HepG2 (cell line): ENCODE data around the gene LZTR1. TPM values are rescaled to one million over a fixed set of nuclear protein-coding genes. Genes with fewer than 3 reads are reported as not detected.
A peak's percentile ranks its signal among the peaks of the same experiment; 100 is the strongest.

Source experiments
- ATAC-seq: fragments of 200-7000 bp; cut with Tn5 transposase; 3 replicates; pipeline ENCODE4 v1.9.1; 2020; ENCODE audit warnings: mild to moderate bottlenecking, moderate library complexity
- BruUV-seq: library from RNA; stranded (reverse); fragments of 400-500 nt; replicated peaks from 2 replicates; lab custom pipeline; 2021; lab: Mats Ljungman, UMichigan
- CTCF ChIA-PET: fragments of 300-600 bp; formaldehyde crosslinking; extraction: SDS; loops from one replicate; lab custom pipeline; 2021; ENCODE audit warnings: low total read pairs, inconsistent platforms, low intra/inter-chr PET ratio; lab: Yijun Ruan, JAX
- POLR2A ChIA-PET: fragments of 350-600 bp; sonication (Branson Sonifier 250); formaldehyde crosslinking; loops from one replicate; lab custom pipeline; 2020; ENCODE audit warnings: antibody characterized with exemption, inconsistent platforms; lab: Yijun Ruan, JAX
- DNase-seq: peaks from one replicate; pipeline ENCODE4 v3.0.0-alpha.2; 2015; ENCODE audit warnings: low spot score
- FAIRE-seq: peaks from 3 replicates; lab custom pipeline; 2011; peaks lifted over from hg19 to GRCh38; lab: Jason Lieb, UNC
- H2AFZ ChIP-seq: one replicate; pipeline ENCODE4 v1.6.1; 2011; ENCODE audit warnings: low read length, inconsistent platforms
- H3K27ac ChIP-seq: fragments of 300-600 bp; 3 replicates; pipeline ENCODE4 v1.8.0; 2011; ENCODE audit warnings: mixed run types, mild to moderate bottlenecking, mixed read lengths, low read length, inconsistent platforms; ENCODE audit not compliant: insufficient read depth; ENCODE audit errors: extremely low read length
- H3K27me3 ChIP-seq, 2 experiments: fragments of 200-600 bp in 1 of 2; 2 replicates in 1 of 2; 3 replicates in 1 of 2; pipeline versions ENCODE4 v1.6.0 to v1.8.0; 2011; ENCODE audit warnings: low read length in 2 of 2, mild to moderate bottlenecking in 2 of 2, moderate library complexity in 2 of 2, inconsistent platforms in 1 of 2; ENCODE audit not compliant: insufficient read depth in 2 of 2, control insufficient read depth in 1 of 2
- H3K36me3 ChIP-seq, 2 experiments: fragments of 200-600 bp in 1 of 2; replicated peaks in 1 of 2; 2 replicates in 1 of 2; 3 replicates in 1 of 2; pipeline versions ENCODE4 v1.5.1 to v1.8.0; 2011; ENCODE audit warnings: low read length in 2 of 2, inconsistent platforms in 1 of 2; ENCODE audit not compliant: insufficient read depth in 2 of 2, control insufficient read depth in 1 of 2
- H3K4me1 ChIP-seq: 2 replicates; pipeline ENCODE4 v1.5.1; 2012; ENCODE audit warnings: low read length, inconsistent platforms; ENCODE audit not compliant: insufficient read depth
- H3K4me2 ChIP-seq: 2 replicates; pipeline ENCODE4 v1.6.0; 2011; ENCODE audit warnings: low read depth, low read length, inconsistent platforms
- H3K4me3 ChIP-seq, 3 experiments: fragments of 200-600 bp in 1 of 3; sonication (generic), shearing (Covaris generic) in 1 of 3; replicated peaks in 1 of 3; 2 replicates each; pipeline ENCODE4 v1.5.1; 2011 to 2016; ENCODE audit warnings: low read length in 3 of 3, inconsistent platforms in 2 of 3, low read depth in 2 of 3, mild to moderate bottlenecking in 2 of 3, control low read depth in 1 of 3, mixed read lengths in 1 of 3; ENCODE audit not compliant: insufficient read depth in 1 of 3
- H3K79me2 ChIP-seq: one replicate; pipeline ENCODE4 v1.6.1; 2011; ENCODE audit warnings: low read length, inconsistent platforms; ENCODE audit not compliant: insufficient read depth
- H3K9ac ChIP-seq: 2 replicates; pipeline ENCODE4 v1.6.0; 2011; ENCODE audit warnings: mild to moderate bottlenecking, low read depth, low read length, inconsistent platforms; ENCODE audit not compliant: insufficient read depth
- H3K9me3 ChIP-seq: 2 replicates; pipeline ENCODE4 v1.5.1; 2012; ENCODE audit warnings: mild to moderate bottlenecking, low read length
- H4K20me1 ChIP-seq: 2 replicates; pipeline ENCODE4 v1.6.0; 2011; ENCODE audit warnings: inconsistent platforms, mild to moderate bottlenecking, low read length, moderate library complexity; ENCODE audit not compliant: insufficient read depth
- NFIB ChIP-seq: sonication (generic); formaldehyde crosslinking; IDR thresholded peaks from 2 replicates; pipeline ENCODE4 v1.9.0; 2021; ENCODE audit warnings: missing genetic modification reagents, mild to moderate bottlenecking, borderline replicate concordance
- RAD51 ChIP-seq: fragments of 450-650 bp; IDR thresholded peaks from 2 replicates; pipeline ENCODE4 v1.6.1; 2016; ENCODE audit warnings: borderline replicate concordance
- SP4 ChIP-seq: sonication (generic); formaldehyde crosslinking; IDR thresholded peaks from 2 replicates; pipeline ENCODE4 v1.8.1; 2023; ENCODE audit warnings: mild to moderate bottlenecking, missing genetic modification reagents
- ZNF589 ChIP-seq: sonication (generic); formaldehyde crosslinking; conservative IDR thresholded peaks from 2 replicates; pipeline ENCODE4 v1.8.0; 2022; ENCODE audit warnings: mild to moderate bottlenecking, moderate library complexity, missing genetic modification reagents
- WGBS: methylation state at CpG from one replicate; pipeline ENCODE4 v1.1.6; 2017; ENCODE audit warnings: low lambda C conversion rate; 5-methylcytosine and 5-hydroxymethylcytosine counted together
- in situ Hi-C: cut with HindIII; loops from 2 replicates; pipeline ENCODE4 v1.10.0; 2017; ENCODE audit warnings: low pct_unique_long_range_greater_than_20kb; ENCODE audit not compliant: extremely low pct_ligation_motif_present
- intact Hi-C: fragments of 100-400 bp; cut with micrococcal nuclease; formaldehyde crosslinking; loops from one replicate; pipeline ENCODE4 v1.10.0; 2022; ENCODE audit not compliant: unreplicated experiment
- polyA plus RNA-seq, 8 experiments: library from polyadenylated mRNA; depleted of rRNA in 3 of 8; stranded (reverse) in 7 of 8; unstranded in 1 of 8; fragments of >200 nt; fragmentation: Illumina TruSeq in 4 of 8; extraction: Trizol in 4 of 8; gene quantifications; 2 replicates each; pipeline versions ENCODE4 v1.2.1 to v1.2.3, GENCODE V29; 2011 to 2016; ENCODE audit warnings: low read depth in 4 of 8, missing spikeins in 1 of 8, mixed read lengths in 1 of 8; ENCODE audit not compliant: insufficient read depth in 1 of 8
- total RNA-seq, 5 experiments: library from RNA; depleted of rRNA; stranded (reverse); fragments of >200 nt; fragmentation: Illumina TruSeq; extraction: Trizol; gene quantifications; 2 replicates each; pipeline ENCODE4 v1.2.3, GENCODE V29; 2016; ENCODE audit warnings: low read depth in 1 of 5
- TF ChIP-seq, protein P1 (sequence below): sonication (generic); formaldehyde crosslinking; IDR thresholded peaks from 2 replicates; pipeline ENCODE4 v1.5.0; 2020; ENCODE audit warnings: mild to moderate bottlenecking, missing genetic modification reagents
- TF ChIP-seq, protein P2 (sequence below): sonication (generic); formaldehyde crosslinking; IDR thresholded peaks from 2 replicates; pipeline ENCODE4 v1.4.0; 2020; ENCODE audit warnings: missing genetic modification reagents
- TF ChIP-seq, protein P3 (sequence below): sonication (generic); formaldehyde crosslinking; IDR thresholded peaks from 2 replicates; pipeline ENCODE4 v1.5.1; 2020; ENCODE audit warnings: mild to moderate bottlenecking, missing genetic modification reagents, moderate library complexity

Gene LZTR1
- total and polyA plus RNA-seq, 2 of the 13 experiments (the other 11 are each of a cell fraction or from before 2014, with no cell fraction given): 21.8 to 22.4 TPM

DNA sequence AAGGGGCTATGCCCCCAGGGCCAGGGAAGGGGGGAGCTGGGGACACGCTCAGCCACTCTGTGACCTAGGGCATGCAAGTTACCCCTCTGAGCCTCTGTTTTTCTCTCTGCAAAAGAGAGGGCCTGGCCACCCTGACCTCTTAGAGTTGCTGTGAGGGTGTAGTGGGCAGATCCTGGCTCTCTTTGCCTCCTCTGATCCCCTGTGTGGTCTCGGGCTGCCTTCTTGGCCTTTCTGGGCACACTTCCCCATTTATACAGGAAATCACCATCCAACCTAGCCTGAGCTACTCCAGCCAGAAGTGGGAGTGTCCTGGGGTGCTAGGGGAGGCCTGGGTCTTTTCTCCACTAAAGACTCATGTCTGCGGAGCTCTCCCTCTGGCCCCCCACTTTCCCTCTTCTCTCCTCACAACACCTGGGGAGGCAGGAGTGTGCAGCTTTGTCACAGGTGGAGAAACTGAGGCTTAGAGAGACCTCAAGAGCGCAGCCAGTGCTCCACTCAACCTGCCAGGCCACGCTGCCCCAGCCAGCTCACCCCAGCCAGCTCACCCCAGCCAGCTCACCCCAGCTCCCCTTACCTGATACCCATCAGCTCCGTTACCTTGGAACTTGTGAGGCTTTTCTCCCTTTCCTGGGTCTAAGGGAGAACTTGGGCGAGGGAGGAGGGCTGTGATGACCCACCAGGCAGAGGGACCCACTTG is 13.7 kb upstream of the LZTR1 start:
- Histone ChIP-seq H3K4me2 (no peak overlapping the region), H3K36me3 (no peaks in the 10 kb centered on the region), H3K27me3 (no peaks in the 10 kb centered on the region), H3K4me3 (no peak overlapping the region), H3K79me2 (no peaks in the 10 kb centered on the region), H3K4me1 (peaks cover 42% of the 10 kb centered on the region), H3K9ac (no peak overlapping the region), H3K9me3 (no peaks in the 10 kb centered on the region), H4K20me1 (no peaks in the 10 kb centered on the region), H2AFZ (no peak overlapping the region), H3K27ac (no peak overlapping the region)
- CTCF ChIA-PET: no interaction called here
- TF ChIP-seq NFIB (CRISPR knock-in tag) (no peak), ZNF589 (CRISPR knock-in tag) (no peak), SP4 (CRISPR knock-in tag) (no peak)
- no peak for FAIRE-seq
- intact Hi-C loops: no loop called here
- 98% methylated on average over 5 of the region's 7 CpGs for WGBS
- ATAC-seq: no peak
- DNase-seq: no peak
- in situ Hi-C loops: no loop called here
- POLR2A ChIA-PET: interaction anchor here (0.8 to 2.8 kb wide), 3 partner anchors 11 to 14 kb away, joined by 3 to 14 read pairs (median 3); partner anchors contain the start of gene LZTR1
- no TSS peak for BruUV-seq

DNA sequence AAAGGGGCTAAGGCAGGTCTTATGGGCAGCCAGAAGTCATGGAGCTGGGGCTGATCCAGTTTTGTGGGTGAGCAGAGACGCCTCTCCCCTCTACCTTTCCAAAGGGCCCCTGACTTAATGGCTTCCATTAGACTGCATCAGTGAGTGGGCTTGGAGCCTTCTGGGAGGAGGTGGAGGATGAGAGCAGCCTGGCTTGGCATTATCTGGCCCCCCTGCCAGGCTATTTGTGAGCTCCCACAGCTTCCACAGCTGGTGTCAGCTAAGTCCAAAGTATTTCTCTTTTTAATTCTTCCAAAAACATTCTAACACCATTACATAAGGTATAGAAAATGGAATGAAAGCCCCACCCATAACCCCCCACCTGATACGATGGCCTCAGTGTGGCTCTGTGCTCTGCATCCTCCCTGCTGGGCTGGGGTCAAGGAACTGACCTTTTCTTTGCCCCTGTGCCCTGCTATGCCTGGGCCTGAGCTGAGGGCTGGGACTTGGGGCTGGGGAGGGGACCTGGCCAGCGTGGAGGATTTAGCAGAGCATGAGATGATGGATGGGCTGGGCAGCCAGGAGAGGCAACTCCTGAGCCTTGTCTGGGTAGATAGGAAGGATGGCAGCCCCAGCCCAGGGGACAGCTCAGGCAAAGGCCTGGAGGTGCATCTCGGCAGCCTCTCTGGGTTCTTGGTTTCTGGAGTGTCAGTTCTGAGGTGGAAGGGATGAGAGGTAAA is 11.0 kb upstream of the LZTR1 start:
- H3K9ac ChIP-seq: no peak overlapping the region
- ATAC-seq (no peak), DNase-seq (no peak), FAIRE-seq (no peak)
- H3K4me1 ChIP-seq: peaks cover 22% of the 10 kb centered on the region
- ChIA-PET POLR2A (interaction anchor here (1.0 to 5.1 kb wide), 3 partner anchors 11 to 45 kb away, joined by 3 to 33 read pairs (median 6); partner anchors contain the start of gene LZTR1), CTCF (no interaction called here)
- no TSS peak for BruUV-seq
- H3K4me3 ChIP-seq: no peak overlapping the region
- no peaks in the 10 kb centered on the region for H3K36me3 ChIP-seq
- no peak overlapping the region for H2AFZ ChIP-seq
- no peaks in the 10 kb centered on the region for H3K79me2 ChIP-seq
- WGBS: 65% methylated on average over 4 of the region's 4 CpGs
- H3K9me3 ChIP-seq: no peaks in the 10 kb centered on the region
- intact Hi-C loops (no loop called here), in situ Hi-C loops (no loop called here)
- H3K4me2 ChIP-seq: no peak overlapping the region
- H3K27ac ChIP-seq: no peak overlapping the region
- no peaks in the 10 kb centered on the region for H3K27me3 ChIP-seq
- H4K20me1 ChIP-seq: no peaks in the 10 kb centered on the region
- TF ChIP-seq, protein P1, sequence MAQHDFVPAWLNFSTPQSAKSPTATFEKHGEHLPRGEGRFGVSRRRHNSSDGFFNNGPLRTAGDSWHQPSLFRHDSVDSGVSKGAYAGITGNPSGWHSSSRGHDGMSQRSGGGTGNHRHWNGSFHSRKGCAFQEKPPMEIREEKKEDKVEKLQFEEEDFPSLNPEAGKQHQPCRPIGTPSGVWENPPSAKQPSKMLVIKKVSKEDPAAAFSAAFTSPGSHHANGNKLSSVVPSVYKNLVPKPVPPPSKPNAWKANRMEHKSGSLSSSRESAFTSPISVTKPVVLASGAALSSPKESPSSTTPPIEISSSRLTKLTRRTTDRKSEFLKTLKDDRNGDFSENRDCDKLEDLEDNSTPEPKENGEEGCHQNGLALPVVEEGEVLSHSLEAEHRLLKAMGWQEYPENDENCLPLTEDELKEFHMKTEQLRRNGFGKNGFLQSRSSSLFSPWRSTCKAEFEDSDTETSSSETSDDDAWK: no peak
- TF ChIP-seq, protein P2, sequence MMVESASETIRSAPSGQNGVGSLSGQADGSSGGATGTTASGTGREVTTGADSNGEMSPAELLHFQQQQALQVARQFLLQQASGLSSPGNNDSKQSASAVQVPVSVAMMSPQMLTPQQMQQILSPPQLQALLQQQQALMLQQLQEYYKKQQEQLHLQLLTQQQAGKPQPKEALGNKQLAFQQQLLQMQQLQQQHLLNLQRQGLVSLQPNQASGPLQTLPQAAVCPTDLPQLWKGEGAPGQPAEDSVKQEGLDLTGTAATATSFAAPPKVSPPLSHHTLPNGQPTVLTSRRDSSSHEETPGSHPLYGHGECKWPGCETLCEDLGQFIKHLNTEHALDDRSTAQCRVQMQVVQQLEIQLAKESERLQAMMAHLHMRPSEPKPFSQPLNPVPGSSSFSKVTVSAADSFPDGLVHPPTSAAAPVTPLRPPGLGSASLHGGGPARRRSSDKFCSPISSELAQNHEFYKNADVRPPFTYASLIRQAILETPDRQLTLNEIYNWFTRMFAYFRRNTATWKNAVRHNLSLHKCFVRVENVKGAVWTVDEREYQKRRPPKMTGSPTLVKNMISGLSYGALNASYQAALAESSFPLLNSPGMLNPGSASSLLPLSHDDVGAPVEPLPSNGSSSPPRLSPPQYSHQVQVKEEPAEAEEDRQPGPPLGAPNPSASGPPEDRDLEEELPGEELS (CRISPR knock-in tag): no peak
- TF ChIP-seq, protein P3, sequence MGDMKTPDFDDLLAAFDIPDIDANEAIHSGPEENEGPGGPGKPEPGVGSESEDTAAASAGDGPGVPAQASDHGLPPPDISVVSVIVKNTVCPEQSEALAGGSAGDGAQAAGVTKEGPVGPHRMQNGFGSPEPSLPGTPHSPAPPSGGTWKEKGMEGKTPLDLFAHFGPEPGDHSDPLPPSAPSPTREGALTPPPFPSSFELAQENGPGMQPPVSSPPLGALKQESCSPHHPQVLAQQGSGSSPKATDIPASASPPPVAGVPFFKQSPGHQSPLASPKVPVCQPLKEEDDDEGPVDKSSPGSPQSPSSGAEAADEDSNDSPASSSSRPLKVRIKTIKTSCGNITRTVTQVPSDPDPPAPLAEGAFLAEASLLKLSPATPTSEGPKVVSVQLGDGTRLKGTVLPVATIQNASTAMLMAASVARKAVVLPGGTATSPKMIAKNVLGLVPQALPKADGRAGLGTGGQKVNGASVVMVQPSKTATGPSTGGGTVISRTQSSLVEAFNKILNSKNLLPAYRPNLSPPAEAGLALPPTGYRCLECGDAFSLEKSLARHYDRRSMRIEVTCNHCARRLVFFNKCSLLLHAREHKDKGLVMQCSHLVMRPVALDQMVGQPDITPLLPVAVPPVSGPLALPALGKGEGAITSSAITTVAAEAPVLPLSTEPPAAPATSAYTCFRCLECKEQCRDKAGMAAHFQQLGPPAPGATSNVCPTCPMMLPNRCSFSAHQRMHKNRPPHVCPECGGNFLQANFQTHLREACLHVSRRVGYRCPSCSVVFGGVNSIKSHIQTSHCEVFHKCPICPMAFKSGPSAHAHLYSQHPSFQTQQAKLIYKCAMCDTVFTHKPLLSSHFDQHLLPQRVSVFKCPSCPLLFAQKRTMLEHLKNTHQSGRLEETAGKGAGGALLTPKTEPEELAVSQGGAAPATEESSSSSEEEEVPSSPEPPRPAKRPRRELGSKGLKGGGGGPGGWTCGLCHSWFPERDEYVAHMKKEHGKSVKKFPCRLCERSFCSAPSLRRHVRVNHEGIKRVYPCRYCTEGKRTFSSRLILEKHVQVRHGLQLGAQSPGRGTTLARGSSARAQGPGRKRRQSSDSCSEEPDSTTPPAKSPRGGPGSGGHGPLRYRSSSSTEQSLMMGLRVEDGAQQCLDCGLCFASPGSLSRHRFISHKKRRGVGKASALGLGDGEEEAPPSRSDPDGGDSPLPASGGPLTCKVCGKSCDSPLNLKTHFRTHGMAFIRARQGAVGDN: peak; percentile 13; the same call in 1 of the 2 replicates
- TF ChIP-seq RAD51: no peak
